IMR-90 (cell line): ENCODE results near the gene SEC24A. TPM values are rescaled to one million over a fixed set of nuclear protein-coding genes. Genes with fewer than 3 reads are reported as not detected.

Experiments used
- ATAC-seq: fragments of 200-7000 bp; cut with Tn5 transposase; 2 replicates; pipeline ENCODE4 v1.9.1; 2020; ENCODE audit warnings: low read depth, mild to moderate bottlenecking, moderate library complexity
- BruUV-seq: library from RNA; stranded (reverse); fragments of 400-500 nt; replicated peaks from 2 replicates; lab custom pipeline; 2021; lab: Mats Ljungman, UMichigan
- CTCF ChIA-PET: fragments of 300-600 bp; formaldehyde crosslinking; extraction: SDS; loops from one replicate; lab custom pipeline; 2021; ENCODE audit warnings: antibody characterized with exemption; lab: Yijun Ruan, JAX
- POLR2A ChIA-PET: fragments of 300-600 bp; sonication (Branson Sonifier 250); formaldehyde crosslinking; loops from one replicate; lab custom pipeline; 2022; ENCODE audit warnings: antibody characterized with exemption; ENCODE audit not compliant: unreplicated experiment; lab: Charles Lee
- DNase-seq: peaks from one replicate; pipeline ENCODE4 v3.0.0; 2013
- H2AFZ ChIP-seq: replicated peaks from 2 replicates; pipeline ENCODE3; 2013; ENCODE audit warnings: low read length, mild to moderate bottlenecking; ENCODE audit not compliant: poor library complexity
- H2AK5ac ChIP-seq: 2 replicates; pipeline ENCODE4 v1.6.1; 2013; ENCODE audit warnings: low read depth, low read length, inconsistent platforms
- H2AK9ac ChIP-seq: replicated peaks from 2 replicates; pipeline ENCODE3; 2013; ENCODE audit warnings: mild to moderate bottlenecking, low read depth, low read length, moderate library complexity; ENCODE audit not compliant: poor library complexity
- H2BK120ac ChIP-seq: 2 replicates; pipeline ENCODE4 v1.6.1; 2013; ENCODE audit warnings: low read depth, low read length, inconsistent platforms
- H2BK15ac ChIP-seq: 3 replicates; pipeline ENCODE4 v1.6.1; 2013; ENCODE audit warnings: low read depth, low read length, inconsistent platforms
- H2BK20ac ChIP-seq: 2 replicates; pipeline ENCODE4 v1.6.1; 2013; ENCODE audit warnings: low read depth, mild to moderate bottlenecking, inconsistent platforms, low read length, moderate library complexity
- H2BK5ac ChIP-seq: 2 replicates; pipeline ENCODE4 v1.6.1; 2013; ENCODE audit warnings: mild to moderate bottlenecking, low read depth, low read length, inconsistent platforms; ENCODE audit not compliant: poor library complexity, severe bottlenecking
- H3K14ac ChIP-seq: replicated peaks from 2 replicates; pipeline ENCODE4 v1.6.1; 2013; ENCODE audit warnings: low read depth, low read length, inconsistent platforms
- H3K18ac ChIP-seq: 2 replicates; pipeline ENCODE4 v1.6.1; 2013; ENCODE audit warnings: low read depth, low read length, control low read depth
- H3K23ac ChIP-seq: 2 replicates; pipeline ENCODE4 v1.6.1; 2013; ENCODE audit warnings: low read depth, low read length, inconsistent platforms
- H3K27ac ChIP-seq: 2 replicates; pipeline ENCODE4 v1.5.1; 2013; ENCODE audit warnings: mild to moderate bottlenecking, control low read depth, low read length; ENCODE audit not compliant: insufficient read depth
- H3K27me3 ChIP-seq: 2 replicates; pipeline ENCODE4 v1.6.1; 2013; ENCODE audit warnings: low read length; ENCODE audit not compliant: control insufficient read depth, insufficient read depth
- H3K36me3 ChIP-seq: 2 replicates; pipeline ENCODE4 v1.6.1; 2013; ENCODE audit warnings: low read length, mixed read lengths; ENCODE audit not compliant: control insufficient read depth, insufficient read depth
- H3K4ac ChIP-seq: 2 replicates; pipeline ENCODE4 v1.6.1; 2013; ENCODE audit warnings: low read depth, low read length, inconsistent platforms
- H3K4me1 ChIP-seq: 2 replicates; pipeline ENCODE4 v1.6.1; 2013; ENCODE audit warnings: low read length, mixed read lengths; ENCODE audit not compliant: control insufficient read depth, insufficient read depth
- H3K4me2 ChIP-seq: 2 replicates; pipeline ENCODE4 v1.6.1; 2013; ENCODE audit warnings: low read depth, mild to moderate bottlenecking, control low read depth, low read length, moderate library complexity
- H3K4me3 ChIP-seq: 2 replicates; pipeline ENCODE4 v1.5.1; 2013; ENCODE audit warnings: low read depth, mild to moderate bottlenecking, control low read depth, low read length, moderate library complexity; ENCODE audit not compliant: insufficient read depth
- H3K56ac ChIP-seq: 2 replicates; pipeline ENCODE4 v1.6.1; 2013; ENCODE audit warnings: low read length, inconsistent platforms; ENCODE audit not compliant: insufficient read depth; ENCODE audit errors: extremely low read depth
- H3K79me1 ChIP-seq, 2 experiments: 2 replicates each; pipeline ENCODE4 v1.6.1; 2013; ENCODE audit warnings: low read length in 2 of 2, inconsistent platforms in 1 of 2, low read depth in 1 of 2
- H3K9ac ChIP-seq: 2 replicates; pipeline ENCODE4 v1.6.1; 2013; ENCODE audit warnings: low read depth, low read length, control low read depth
- H3K9me1 ChIP-seq: 2 replicates; pipeline ENCODE4 v1.6.1; 2013; ENCODE audit warnings: low read length, inconsistent platforms; ENCODE audit not compliant: insufficient read depth
- H3K9me3 ChIP-seq: 2 replicates; pipeline ENCODE4 v1.6.1; 2013; ENCODE audit warnings: low read length; ENCODE audit not compliant: control insufficient read depth, insufficient read depth
- H4K20me1 ChIP-seq: 2 replicates; pipeline ENCODE4 v1.6.1; 2013; ENCODE audit warnings: low read length, inconsistent platforms; ENCODE audit not compliant: insufficient read depth
- H4K5ac ChIP-seq: 2 replicates; pipeline ENCODE4 v1.6.1; 2013; ENCODE audit warnings: mild to moderate bottlenecking, low read depth, low read length, control low read depth
- H4K8ac ChIP-seq, 2 experiments: 2 replicates each; pipeline ENCODE4 v1.6.1; 2013; ENCODE audit warnings: low read depth in 2 of 2, low read length in 2 of 2, control low read depth in 1 of 2, inconsistent platforms in 1 of 2
- H4K91ac ChIP-seq: 2 replicates; pipeline ENCODE4 v1.6.1; 2013; ENCODE audit warnings: low read depth, low read length, inconsistent platforms; ENCODE audit not compliant: insufficient read depth
- BHLHE40 ChIP-seq: fragments of 150-350 bp; IDR thresholded peaks from 2 replicates; pipeline ENCODE4 v1.6.1; 2016; ENCODE audit warnings: mild to moderate bottlenecking, low read depth, low read length
- CHD1 ChIP-seq: IDR thresholded peaks from 2 replicates; pipeline ENCODE4 v1.6.1; 2012; ENCODE audit warnings: low read depth, low read length, improper control_type of control experiment
- FOS ChIP-seq: fragments of 150-350 bp; IDR thresholded peaks from 2 replicates; pipeline ENCODE4 v1.6.1; 2016; ENCODE audit warnings: low read depth, low read length
- MAFK ChIP-seq: IDR thresholded peaks from 2 replicates; pipeline ENCODE4 v1.6.1; 2012; ENCODE audit warnings: low read depth, low read length, improper control_type of control experiment
- MXI1 ChIP-seq: IDR thresholded peaks from 2 replicates; pipeline ENCODE4 v1.6.1; 2012; ENCODE audit warnings: low read depth, mild to moderate bottlenecking, low read length, moderate library complexity, borderline replicate concordance
- NFE2L2 ChIP-seq: fragments of 150-350 bp; IDR thresholded peaks from 2 replicates; pipeline ENCODE4 v1.6.1; 2016; ENCODE audit warnings: low read depth, mild to moderate bottlenecking, low read length
- POLR2A ChIP-seq: IDR thresholded peaks from 2 replicates; pipeline ENCODE4 v1.6.1; 2012; ENCODE audit warnings: mild to moderate bottlenecking, low read depth, low read length
- RAD21 ChIP-seq: IDR thresholded peaks from 2 replicates; pipeline ENCODE4 v1.6.1; 2012; ENCODE audit warnings: low read length, improper control_type of control experiment
- RCOR1 ChIP-seq: IDR thresholded peaks from 2 replicates; pipeline ENCODE4 v1.6.1; 2012; ENCODE audit warnings: mild to moderate bottlenecking, low read length, improper control_type of control experiment; ENCODE audit not compliant: insufficient replicate concordance
- RFX5 ChIP-seq: IDR thresholded peaks from 2 replicates; pipeline ENCODE4 v1.8.0; 2012; ENCODE audit warnings: low read depth, mild to moderate bottlenecking, low read length, moderate library complexity
- WGBS, 2 experiments: methylation state at CpG; one replicate each; pipeline versions ENCODE4 v1.1.5 to v1.1.7; 2013; ENCODE audit warnings: missing lambda C conversion rate in 2 of 2; ENCODE audit not compliant: insufficient read length in 1 of 2; ENCODE audit errors: extremely low coverage in 2 of 2; 5-methylcytosine and 5-hydroxymethylcytosine counted together
- dilution Hi-C: fragments of 300-500 bp; cut with HindIII; formaldehyde crosslinking; loops from one replicate; pipeline ENCODE4 v1.14.3; 2018; ENCODE audit warnings: low sequenced_read_pairs; ENCODE audit not compliant: unreplicated experiment
- in situ Hi-C: fragments of 300-500 bp; cut with MboI; formaldehyde crosslinking; loops from 3 replicates; pipeline ENCODE4 v1.14.3; 2019; ENCODE audit warnings: low sequenced_read_pairs, inconsistent platforms, mixed read lengths
- intact Hi-C: fragments of 100-400 bp; cut with micrococcal nuclease; formaldehyde crosslinking; loops from 2 replicates; pipeline ENCODE4 v1.10.0; 2022
- polyA plus RNA-seq, 3 experiments: library from polyadenylated mRNA; depleted of rRNA; stranded (reverse); fragments of >200 nt; gene quantifications; 2 replicates each; pipeline ENCODE4 v1.2.3, GENCODE V29; 2012; ENCODE audit warnings: low replicate concordance in 1 of 3
- total RNA-seq: library from RNA; depleted of rRNA; stranded (reverse); fragments of >200 nt; gene quantifications from 2 replicates; pipeline ENCODE4 v1.2.3, GENCODE V29; 2012
- TF ChIP-seq, protein P1 (sequence below): fragments of 150-350 bp; IDR thresholded peaks from 2 replicates; pipeline ENCODE4 v1.6.1; 2017; ENCODE audit warnings: mild to moderate bottlenecking, antibody characterized with exemption, low read length, low read depth
- TF ChIP-seq, protein P2 (sequence below): fragments of 150-350 bp; IDR thresholded peaks from 2 replicates; pipeline ENCODE4 v1.6.1; 2016; ENCODE audit warnings: low read depth, mild to moderate bottlenecking, low read length, moderate library complexity, borderline replicate concordance
- TF ChIP-seq, protein P3 (sequence below): conservative IDR thresholded peaks from 2 replicates; pipeline ENCODE4 v1.5.1; 2012; ENCODE audit warnings: mild to moderate bottlenecking, low read depth, low read length, improper control_type of control experiment

The SEC24A gene
- total and polyA plus RNA-seq, 2 of the 4 experiments (the other 2 are of a cell fraction), result 23.9 to 28.1 TPM

DNA sequence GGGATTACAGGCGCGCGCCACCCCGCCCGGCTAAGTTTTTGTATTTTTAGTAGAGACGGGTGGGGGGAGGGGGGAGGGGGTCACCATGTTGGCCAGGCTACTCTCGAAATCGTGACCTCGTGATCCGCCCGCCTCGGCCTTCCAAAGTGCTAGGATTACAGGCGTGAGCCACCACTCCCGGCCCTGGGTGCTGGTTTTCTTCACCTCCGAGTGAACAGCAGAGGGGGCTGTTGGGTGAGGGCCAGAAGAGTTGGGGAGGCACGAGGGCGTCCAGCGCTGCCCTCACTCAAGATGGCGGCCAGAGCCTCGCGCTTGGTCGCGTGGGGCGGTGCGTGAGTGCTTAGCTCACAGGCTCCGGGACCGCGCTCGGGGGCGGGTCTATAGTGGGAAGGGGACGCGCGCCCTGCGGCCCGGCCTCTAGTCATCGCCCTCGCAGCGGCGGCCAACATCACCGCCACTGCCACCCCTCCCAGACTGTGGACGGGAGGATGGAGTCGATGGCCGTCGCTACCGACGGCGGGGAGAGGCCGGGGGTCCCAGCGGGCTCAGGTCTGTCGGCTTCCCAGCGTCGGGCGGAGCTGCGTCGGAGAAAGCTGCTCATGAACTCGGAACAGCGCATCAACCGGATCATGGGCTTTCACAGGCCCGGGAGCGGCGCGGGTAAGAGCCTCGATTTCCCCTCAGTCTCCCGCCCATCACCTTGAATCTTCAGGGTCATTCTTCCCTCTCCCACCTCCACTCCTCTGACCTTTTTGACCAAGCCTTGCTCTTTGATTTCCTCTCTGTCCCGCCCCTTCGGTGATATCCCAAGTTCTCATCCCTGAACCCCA, 89.8 kb downstream of the SEC24A start, which contains the start of gene CAMLG:
Gene CAMLG, plus strand, starts transcription at position 416 of the 830 bp plus-strand sequence. Its CDS starts 73 bp downstream, at position 489.
- Histone ChIP-seq H2AK9ac (peak within 1 kb of the TSS; percentile 73), H3K9me1 (no peaks in the 10 kb centered on the region; the same call in 1 of the 2 replicates), H3K9ac (peak within 1 kb of the TSS; percentile 79), H3K23ac (peak within 1 kb of the TSS; percentile 82), H3K79me1 (peaks cover 10 to 29% of the 10 kb centered on the region in 2 experiments), H3K18ac (peak within 1 kb of the TSS; percentile 34), H2BK5ac (peak within 1 kb of the TSS; percentile 74), H3K4me3 (peak within 1 kb of the TSS; percentile 96), H3K4ac (peak within 1 kb of the TSS; percentile 66), H2AK5ac (peak within 1 kb of the TSS; percentile 5), H2AFZ (peak within 1 kb of the TSS; percentile 96), H3K14ac (peak within 1 kb of the TSS; percentile 88), H3K9me3 (no peaks in the 10 kb centered on the region), H3K4me1 (peaks cover 3% of the 10 kb centered on the region; the same call in 1 of the 2 replicates), H2BK120ac (peak within 1 kb of the TSS; percentile 62), H4K91ac (peak within 1 kb of the TSS; percentile 50), H3K27ac (peak within 1 kb of the TSS; percentile 75), H4K8ac (peak within 1 kb of the TSS; percentile 70 to 99), H2BK20ac (no peak within 1 kb of the TSS), H4K20me1 (peaks cover 6% of the 10 kb centered on the region; the same call in 1 of the 2 replicates), H2BK15ac (no peak within 1 kb of the TSS; the same call in 2 of the 3 replicates), H3K56ac (peak within 1 kb of the TSS; percentile 73), H3K27me3 (no peaks in the 10 kb centered on the region), H4K5ac (peak within 1 kb of the TSS; percentile 63), H3K36me3 (0 out of 2 replicates have a peak, but pooled peaks cover 2% of the 10 kb centered on the region), H3K4me2 (peak within 1 kb of the TSS; percentile 94)
- in situ Hi-C loops (no loop called here), dilution Hi-C loops (no loop called here), intact Hi-C loops (loop anchor here (1.0 to 5.0 kb wide), 3 partner anchors 113 to 529 kb away; partner anchors contain the start of gene PCBD2)
- DNase-seq (peak; percentile 97), ATAC-seq (peak; percentile 97)
- TSS peak; percentile 50 for BruUV-seq
- CTCF ChIA-PET, result interaction anchor here (0.7 to 2.8 kb wide), 2 partner anchors 20 to 167 kb away, joined by 5 to 8 read pairs; partner anchors contain the start of genes DDX46 and PCBD2
- 0% methylated on average over 28 of the region's 66 CpGs; no CpG with 5 or more reads in 1 of the 2 experiments for WGBS, 2 experiments
- POLR2A ChIA-PET, result interaction anchor here (0.6 to 0.7 kb wide), 2 partner anchors 19 to 114 kb away, joined by 3 to 7 read pairs; no protein-coding TSS in a partner anchor
- TF ChIP-seq, protein P1, sequence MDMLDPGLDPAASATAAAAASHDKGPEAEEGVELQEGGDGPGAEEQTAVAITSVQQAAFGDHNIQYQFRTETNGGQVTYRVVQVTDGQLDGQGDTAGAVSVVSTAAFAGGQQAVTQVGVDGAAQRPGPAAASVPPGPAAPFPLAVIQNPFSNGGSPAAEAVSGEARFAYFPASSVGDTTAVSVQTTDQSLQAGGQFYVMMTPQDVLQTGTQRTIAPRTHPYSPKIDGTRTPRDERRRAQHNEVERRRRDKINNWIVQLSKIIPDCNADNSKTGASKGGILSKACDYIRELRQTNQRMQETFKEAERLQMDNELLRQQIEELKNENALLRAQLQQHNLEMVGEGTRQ, result peak; percentile 92
- TF ChIP-seq RFX5 (no peak), BHLHE40 (peak; percentile 68), POLR2A (peak; percentile 90), MXI1 (peak; percentile 69), RAD21 (peak; percentile 42), CHD1 (no peak), RCOR1 (no peak), FOS (0 out of 2 replicates have a peak, but pooled peaks have one; percentile 4), NFE2L2 (no peak; the same call in 1 of the 2 replicates), MAFK (no peak)
- TF ChIP-seq, protein P2, sequence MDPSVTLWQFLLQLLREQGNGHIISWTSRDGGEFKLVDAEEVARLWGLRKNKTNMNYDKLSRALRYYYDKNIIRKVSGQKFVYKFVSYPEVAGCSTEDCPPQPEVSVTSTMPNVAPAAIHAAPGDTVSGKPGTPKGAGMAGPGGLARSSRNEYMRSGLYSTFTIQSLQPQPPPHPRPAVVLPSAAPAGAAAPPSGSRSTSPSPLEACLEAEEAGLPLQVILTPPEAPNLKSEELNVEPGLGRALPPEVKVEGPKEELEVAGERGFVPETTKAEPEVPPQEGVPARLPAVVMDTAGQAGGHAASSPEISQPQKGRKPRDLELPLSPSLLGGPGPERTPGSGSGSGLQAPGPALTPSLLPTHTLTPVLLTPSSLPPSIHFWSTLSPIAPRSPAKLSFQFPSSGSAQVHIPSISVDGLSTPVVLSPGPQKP, result no peak
- TF ChIP-seq, protein P3, sequence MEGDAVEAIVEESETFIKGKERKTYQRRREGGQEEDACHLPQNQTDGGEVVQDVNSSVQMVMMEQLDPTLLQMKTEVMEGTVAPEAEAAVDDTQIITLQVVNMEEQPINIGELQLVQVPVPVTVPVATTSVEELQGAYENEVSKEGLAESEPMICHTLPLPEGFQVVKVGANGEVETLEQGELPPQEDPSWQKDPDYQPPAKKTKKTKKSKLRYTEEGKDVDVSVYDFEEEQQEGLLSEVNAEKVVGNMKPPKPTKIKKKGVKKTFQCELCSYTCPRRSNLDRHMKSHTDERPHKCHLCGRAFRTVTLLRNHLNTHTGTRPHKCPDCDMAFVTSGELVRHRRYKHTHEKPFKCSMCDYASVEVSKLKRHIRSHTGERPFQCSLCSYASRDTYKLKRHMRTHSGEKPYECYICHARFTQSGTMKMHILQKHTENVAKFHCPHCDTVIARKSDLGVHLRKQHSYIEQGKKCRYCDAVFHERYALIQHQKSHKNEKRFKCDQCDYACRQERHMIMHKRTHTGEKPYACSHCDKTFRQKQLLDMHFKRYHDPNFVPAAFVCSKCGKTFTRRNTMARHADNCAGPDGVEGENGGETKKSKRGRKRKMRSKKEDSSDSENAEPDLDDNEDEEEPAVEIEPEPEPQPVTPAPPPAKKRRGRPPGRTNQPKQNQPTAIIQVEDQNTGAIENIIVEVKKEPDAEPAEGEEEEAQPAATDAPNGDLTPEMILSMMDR, result peak; percentile 64
